Stimulated activated CD8-positive, alpha-beta memory T cell treated with anti-CD3 and anti-CD28 coated beads, Interleukin-15, amount 100 ng/mL, for 4 hours (primary cell): ENCODE data around the gene TOMM34.

Experiments used
- DNase-seq, 2 donors: peaks; one replicate each; pipeline ENCODE4 v3.0.0-alpha.2; 2020; ENCODE audit warnings: low read depth in 2 of 2

Gene TOMM34, protein sequence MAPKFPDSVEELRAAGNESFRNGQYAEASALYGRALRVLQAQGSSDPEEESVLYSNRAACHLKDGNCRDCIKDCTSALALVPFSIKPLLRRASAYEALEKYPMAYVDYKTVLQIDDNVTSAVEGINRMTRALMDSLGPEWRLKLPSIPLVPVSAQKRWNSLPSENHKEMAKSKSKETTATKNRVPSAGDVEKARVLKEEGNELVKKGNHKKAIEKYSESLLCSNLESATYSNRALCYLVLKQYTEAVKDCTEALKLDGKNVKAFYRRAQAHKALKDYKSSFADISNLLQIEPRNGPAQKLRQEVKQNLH

DNA sequence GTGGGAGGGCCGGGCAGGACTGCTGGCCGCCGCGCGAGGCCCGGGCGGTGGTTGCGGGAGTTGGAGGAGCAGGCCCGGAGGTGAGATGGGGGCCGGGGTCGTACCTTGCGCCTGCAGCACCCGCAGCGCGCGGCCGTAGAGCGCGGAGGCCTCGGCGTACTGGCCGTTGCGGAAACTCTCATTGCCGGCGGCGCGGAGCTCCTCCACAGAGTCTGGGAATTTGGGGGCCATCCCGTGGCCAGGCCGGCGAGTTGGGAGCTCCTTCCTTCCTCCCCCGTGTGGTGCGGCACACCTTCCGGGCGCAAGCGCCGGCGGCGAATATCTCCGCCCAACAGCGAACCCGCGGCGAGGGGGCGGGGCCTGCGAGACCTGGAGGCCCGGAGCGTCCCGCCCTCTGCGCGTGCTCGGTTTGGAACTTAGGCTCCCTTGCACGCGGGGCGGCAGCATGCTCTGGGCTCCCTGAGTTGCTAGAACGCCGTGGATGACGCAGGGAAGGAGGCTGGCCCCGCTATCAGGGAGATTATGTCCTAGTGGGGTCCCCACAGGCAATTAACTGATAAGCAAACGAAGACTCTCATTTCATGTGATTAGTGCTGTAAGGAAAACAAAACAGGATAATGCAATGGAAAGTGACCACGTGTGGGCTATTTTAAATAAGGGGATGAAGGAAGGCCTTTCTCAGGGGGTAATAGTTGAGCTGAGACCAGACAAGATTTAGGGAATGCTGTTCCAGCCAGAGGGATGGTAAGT is at the start of gene TOMM34:
Gene TOMM34 (minus strand): TSS at position 295 of the 750 bp plus-strand sequence. CDS start 64 bp downstream, at position 231.
- DNase-seq, result peak; percentile 90 to 93

DNA sequence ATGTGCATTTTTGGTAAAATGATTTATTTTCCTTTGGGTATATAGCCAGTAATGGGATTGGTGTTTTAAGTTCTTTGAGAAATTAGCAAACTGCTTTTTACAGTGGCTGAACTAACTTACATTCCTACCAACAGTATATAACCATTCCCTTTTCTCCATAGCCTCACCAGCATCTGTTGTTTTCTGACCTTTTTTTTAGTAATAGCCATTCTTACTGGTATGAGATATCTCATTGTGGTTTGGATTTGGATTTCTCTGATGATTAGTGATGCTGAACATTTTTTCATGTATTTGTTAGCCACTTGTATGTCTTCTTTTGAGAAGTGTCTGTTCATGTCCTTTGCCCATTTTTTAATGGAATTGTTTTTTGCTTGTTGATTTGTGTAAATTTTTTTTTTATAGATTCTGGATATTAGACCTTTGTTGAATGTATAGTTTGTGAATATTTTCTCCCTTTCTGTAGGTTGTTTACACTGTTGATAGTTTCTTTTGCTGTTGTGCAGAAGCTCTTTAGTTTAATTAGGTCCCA is 48.4 kb upstream of the TOMM34 start:
- no peak for DNase-seq

DNA sequence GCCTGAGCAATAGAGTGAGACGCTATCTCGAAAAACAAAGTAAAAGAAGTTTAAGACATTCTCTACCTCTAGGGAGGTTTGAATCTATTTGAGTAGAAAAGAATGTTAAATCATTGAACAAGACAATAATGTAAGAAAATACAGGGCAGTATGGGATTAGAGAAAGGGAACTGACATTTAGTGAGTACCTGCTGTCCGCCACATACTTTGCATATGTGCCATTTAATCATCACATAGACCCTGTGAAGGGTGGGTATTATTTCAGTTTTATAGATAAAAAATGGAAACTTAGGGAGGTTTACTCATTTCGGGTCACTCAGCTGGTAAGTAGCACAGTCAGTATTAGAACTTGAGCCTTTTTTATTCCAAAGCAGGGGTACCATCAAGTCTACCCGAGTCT is 37.5 kb upstream of the TOMM34 start:
- DNase-seq, result no peak

DNA sequence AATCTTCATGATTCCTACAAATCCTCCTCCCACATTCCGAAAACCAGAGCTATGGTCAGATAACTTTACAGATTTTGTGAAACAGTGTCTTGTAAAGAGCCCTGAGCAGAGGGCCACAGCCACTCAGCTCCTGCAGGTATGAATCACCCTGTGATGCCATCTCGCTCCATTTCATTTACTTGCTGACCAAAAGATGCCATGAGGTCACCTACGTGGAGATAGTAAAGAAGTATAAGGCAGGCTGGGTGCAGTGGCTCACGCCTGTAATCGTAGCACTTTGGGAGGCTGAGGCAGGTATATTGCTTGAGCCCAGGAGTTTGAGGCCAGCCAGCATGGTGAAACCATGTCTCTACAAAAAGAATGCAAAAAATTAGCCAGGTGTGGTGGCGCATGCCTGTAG is 37.0 kb upstream of the TOMM34 start:
- no peak for DNase-seq

DNA sequence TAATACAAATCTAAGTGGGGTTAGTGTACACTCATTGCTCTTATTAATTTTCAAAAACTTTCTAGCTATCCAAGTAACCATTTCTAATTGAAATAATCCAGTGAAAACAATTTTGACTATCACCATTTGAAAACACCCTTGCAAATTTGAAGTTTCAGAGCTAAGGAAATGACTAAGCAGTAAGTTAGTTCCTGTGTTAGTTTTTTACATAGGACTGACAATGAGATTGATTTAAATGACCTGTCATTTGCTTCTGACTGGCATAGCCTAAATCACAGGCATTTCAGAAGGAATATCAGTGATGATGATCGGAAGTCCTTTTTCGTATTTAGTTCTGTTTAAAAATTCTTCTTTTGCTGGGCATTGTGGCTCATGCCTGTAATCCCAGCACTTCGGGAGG is 33.1 kb upstream of the TOMM34 start:
- no peak for DNase-seq

DNA sequence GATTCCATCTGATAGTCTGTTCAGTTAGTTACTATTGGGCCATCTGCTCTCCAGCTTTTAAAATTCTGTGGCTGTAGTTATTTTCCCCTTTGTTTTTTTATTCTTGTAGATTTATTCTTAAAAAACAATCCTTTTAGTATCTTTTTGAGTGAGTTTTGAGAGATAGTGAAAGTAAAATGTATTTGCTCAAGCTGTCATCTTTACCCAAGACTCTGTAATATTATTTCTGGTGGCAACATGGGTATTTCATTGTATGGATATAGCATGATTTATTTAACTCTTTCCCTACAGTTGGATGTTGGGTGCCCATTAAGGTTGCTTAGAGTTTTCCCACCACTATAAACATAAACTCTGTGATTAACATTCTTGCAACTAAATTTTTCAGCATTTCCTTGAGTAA is 30.8 kb upstream of the TOMM34 start:
- no peak for DNase-seq

DNA sequence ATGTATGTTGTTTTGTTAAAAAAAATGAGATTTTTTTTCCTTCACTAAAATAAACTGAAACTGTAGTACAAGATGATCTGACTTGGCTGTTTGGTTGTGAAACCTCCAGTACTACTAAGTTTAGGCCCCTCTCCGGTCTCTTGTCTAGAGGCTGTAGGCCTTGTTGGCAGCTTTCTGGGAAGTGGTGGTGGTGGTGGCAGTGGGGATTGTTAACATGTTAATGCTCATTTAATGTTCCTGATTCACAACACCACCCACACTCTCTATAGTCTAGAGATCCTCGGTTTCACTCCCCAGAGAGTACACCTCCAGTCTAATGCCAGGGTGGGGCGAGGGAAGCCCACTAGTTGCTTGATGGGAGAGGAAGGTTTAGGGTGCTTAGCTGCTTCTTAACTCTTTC is 30.2 kb upstream of the TOMM34 start:
- peak in 1 of 2 donors; percentile 23 for DNase-seq

DNA sequence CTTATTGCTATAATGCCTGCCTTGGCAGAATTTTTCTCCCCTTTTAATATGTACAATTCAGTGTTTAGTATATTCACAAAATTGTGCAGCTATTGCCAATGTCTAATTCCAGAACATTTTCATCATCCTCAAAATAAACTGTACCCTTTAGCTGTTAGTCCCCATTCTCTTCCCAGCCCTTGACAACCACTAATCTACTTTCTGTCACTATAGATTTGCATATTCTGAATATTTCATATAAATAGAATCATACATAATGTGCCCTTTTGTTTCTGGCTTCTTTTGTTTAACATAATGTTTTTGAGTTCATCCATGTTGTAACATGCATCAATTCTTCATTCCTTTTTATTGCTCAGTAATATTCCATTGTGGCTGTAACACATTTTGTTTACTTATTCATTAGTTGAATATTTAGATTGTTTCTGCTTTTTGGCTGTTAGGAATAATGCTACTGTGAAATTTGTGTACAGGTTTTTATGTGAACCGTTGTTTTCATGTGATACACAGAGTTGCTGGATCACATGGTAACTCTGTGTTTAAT is 28.5 kb upstream of the TOMM34 start:
- DNase-seq, result no peak

DNA sequence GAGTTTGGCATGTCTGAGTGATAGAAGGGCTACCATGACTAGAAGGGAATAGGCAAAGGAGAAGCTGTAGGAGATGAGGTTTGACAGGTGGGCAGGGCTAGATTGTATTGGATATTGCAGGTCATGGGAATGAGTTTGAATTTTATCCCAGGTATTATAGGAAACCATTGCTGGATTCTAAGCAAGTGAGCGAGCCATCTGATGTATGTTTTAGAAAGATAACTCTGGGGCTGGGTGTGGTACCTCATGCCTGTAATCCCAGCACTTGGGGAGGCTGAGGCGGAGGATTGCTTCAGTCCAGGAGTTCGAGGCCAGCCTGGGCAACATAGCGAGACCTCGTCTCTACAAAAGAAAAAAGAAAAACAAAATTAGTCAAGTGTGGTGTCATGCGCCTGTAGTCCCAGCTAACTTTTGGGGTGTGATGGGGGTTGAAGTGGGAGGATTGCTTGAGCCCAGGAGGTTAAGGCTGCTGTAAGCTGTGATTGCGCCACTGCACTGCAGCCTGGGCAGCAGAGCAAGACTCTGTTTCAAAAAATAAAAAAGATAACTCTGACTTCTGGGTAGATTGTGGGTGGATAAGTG is 23.0 kb upstream of the TOMM34 start:
- DNase-seq, result no peak

DNA sequence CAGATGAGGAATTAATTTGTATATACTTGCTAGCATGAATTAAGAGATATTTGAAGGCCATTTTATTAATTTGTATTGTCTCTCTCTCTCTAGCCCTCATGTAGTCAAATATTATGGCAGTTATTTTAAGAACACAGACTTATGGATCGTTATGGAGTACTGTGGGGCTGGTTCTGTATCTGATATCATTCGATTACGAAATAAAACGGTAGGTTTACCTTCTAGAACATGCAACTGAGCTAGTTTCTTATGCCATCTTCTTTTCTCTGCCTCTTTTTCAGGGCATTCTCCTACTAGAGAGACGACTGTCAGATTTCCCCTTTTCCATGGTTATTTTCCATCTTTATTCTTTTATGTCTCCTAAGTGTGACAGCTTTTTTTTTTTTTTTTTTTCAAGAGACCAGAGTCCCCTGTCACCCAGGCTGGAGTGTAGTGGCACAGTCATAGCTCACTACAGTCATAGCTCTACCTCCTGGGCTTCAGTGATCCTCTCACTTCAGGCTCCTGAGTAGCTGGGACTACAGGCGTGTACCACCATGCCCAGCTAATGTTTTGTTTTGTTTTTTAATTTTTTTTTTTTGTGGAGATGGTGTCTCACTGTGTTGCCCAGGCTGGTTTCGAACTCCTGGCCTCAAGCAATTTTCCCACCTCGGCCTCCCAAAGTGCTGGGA is 21.7 kb upstream of the TOMM34 start:
- no peak for DNase-seq

DNA sequence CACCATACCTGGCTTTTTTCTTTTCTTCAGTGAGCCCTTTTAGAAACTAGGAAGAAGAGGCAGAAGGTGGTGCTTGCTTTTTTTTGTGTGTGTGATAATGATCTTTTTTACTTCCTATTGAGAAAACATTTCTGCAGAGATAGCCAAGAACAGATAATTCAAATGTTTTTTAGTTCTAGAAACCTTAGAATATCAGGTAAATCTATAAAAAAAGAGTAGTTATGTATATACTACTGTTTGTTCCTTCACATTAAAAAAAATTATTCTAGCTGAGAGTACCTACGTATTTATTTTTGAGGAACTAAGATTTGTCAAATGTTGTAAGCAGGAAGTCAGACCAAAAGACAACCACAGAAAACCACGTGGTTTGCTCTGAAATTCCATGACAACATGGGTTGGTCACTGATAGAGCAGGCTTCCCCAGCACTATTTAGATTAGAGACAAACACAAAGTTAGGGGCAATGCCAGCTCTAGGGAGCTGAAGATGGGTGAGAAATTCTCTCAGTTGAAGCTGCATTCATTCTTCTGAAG is 19.0 kb upstream of the TOMM34 start:
- peak; percentile 28 to 66 for DNase-seq

DNA sequence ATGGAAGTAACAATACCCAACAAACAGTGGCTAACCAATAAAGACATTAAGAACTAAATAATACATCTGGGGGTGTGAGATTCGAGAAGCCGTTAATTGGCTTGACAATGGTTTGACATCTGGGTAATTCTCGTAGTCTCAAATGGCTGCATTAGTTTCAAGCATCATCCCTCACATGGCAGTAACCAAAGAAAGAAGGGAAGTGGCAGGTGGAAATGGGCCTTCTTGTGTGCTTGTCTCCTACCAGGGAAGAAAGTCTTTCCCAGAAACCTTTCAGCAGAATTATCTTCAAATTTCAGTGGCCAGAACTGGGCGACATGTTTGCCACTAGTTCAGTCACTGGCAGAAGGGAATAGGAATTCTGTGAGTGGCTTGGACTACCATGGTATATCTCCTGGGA is 16.5 kb upstream of the TOMM34 start:
- DNase-seq, result no peak

DNA sequence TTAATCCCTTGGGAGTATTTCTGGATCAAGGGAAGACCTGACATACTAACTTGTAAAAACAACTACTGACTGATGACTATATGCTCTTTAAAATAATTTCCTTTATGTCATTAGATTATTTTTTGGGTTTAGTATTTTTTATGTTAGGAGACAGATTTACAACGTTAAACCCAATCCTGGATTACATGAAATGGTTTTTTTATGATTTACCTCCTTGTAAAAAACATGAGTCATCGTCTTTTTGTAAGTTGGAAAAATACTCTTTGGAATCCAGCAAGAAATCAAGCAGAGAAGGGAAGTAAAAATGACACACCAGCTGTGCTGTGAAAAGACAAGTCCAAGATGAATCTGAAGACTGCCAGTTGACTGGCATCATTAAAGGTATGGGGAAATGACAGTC is 12.9 kb upstream of the TOMM34 start:
- no peak for DNase-seq

DNA sequence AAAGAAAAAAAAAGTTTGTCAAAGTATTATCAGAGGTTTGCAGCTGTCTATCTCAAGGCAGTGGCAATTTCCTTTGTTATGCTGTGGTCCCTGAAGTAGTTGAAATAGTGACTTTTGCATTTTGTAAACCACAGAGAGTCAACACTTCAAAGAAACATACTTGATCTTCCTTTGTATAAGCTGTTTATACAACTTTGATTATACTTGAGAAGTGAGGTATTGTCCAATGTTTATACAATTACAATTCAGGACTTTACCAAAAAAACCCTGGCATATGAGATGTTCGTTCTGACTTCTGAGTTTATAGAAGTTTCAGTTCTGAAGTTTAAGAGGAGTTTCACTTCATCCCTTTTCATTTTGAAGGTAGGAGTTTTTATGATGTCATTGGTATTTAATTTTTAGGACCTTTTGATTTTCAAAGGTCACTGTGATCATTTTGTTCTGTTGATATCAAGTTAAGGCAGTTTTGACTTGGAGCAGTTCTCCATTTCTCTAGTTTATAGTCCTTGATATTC is 10.1 kb upstream of the TOMM34 start:
- DNase-seq, result no peak

DNA sequence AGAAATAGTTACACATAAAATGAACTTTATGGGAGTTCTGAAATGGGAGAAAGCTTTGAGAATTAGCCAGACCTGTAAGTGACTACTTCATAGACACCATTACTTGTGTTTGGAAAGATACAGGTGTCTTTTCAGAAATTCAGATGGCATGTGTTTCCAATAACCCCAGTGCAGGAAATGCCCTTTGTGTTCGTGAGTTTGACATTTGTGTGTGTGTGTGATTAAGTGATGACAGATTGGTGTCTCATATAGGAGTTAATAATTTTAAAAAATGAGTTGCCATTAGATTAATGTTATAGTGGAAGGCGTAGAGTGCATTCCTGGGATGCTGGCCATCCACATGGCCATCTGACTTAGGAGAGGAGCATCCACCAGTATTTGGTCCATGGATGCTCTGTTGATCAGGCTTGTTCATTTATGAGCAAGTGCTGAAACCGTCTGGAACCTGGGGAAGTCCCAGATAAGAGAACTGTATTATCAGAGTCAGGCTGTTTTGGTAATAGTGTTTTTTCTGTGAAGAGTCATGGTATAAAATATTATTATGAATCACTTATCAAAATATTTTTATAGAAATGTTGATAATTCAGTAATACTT is 9.2 kb upstream of the TOMM34 start:
- DNase-seq, result no peak

DNA sequence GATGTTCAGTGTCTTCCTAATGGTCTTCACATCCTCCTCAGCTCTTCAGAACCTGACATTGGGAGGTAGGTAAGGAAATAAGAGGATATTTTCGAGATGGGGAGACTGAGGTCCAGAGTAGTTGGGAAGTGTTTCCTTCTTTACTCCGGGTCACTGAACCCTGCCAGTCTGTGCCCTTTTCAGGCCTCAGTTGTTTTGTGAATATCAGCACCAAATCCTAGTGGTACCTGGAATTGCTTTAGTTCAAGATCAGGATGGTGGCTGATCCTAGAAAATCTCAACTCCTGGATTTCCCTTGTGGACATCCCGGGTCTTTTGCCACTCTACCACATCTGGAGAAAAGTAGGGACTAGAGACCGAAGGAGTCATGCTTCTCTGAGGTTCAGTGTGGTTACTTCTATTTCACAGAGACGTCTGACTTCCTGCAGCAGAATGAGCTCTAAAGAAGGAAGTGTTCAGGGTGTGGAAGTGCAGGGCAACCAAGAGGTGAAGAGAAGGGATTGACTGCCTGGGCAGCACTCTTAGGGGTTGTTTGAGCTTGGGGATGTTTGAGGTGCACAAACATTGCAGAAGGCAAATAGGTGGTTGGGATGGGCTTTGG is 7.1 kb upstream of the TOMM34 start:
- no peak for DNase-seq

DNA sequence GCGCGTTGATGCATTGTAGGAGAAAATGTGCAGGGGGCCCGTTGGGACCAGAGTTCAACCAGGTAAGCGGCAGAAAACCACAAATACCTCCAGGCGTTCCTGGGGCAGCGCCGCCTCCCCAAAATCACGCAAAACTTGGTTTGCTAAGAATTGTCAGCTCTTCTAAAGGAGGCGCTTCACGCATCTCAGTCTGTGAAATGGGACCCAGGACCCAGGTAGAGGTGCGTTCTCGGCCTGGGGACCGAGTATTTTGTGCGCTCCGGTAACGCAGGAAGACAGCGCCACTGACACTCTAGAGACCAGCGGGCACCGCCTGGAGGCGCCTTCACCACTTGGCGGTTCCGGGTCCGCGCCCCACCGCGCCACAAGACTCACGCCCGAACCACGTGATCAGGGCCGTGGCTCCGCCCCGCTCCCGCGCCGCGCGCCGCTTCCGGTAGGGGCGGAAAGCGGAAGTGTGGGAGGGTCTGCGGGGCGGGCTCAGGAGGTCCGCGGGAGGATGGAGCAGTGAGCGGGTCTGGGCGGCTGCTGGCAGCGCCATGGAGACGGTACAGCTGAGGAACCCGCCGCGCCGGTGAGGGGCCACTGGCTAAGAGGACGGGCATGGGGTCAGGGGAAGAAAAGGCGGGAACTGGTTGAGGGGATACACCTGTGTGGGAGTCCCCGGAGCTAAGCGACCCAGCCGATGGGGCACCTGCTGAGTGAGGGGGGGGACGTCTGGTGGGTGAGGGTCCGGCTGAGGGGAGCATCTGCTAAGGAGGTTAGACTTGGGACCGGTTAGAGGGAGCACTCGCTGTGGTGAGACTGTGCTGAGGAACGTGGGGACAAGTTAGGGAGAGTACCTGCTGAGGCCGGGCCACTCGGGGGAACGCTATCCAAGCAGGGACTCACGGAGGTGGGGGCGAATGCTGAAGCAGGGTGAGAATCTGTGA is 6.1 kb upstream of the TOMM34 start, which contains the start of gene STK4:
Gene STK4 (plus strand): TSS at position 483 of the 932 bp plus-strand sequence. CDS start 57 bp downstream, at position 540.
- DNase-seq, result peak; percentile 87 to 93

DNA sequence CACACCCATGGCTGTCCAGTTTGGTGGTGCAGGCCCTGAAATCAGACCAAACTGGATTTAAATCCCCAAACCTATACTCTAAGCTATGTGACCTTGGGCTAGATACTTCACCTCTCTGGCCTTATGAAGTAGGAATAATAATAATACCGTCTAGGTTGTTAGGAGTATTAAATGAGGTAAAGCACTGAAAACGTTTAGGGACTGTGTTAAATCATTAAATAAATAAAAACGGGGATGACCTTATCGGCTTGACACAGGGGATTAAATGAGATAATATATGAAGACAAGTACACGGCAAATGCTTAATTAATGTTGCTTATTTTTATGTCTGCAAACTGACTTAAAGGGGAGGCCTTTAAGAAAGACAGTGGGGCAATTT is 5.4 kb upstream of the TOMM34 start:
- DNase-seq, result no peak
